ENCODE results near the gene LTK. TPM values are rescaled to one million over a fixed set of nuclear protein-coding genes. Genes with fewer than 3 reads are reported as not detected.
A peak's percentile ranks its signal among the peaks of the same experiment; 100 is the strongest.

LTK gene
- total RNA-seq, 2 donors from 2014 or later = 6.9 to 8.2 TPM

GRCh38 chr15:41483115-41483514 is 30.5 kb downstream of the LTK start:
- Histone ChIP-seq H3K9me3 (no peaks in the 10 kb centered on the region), H3K9ac (ENCODE audit: low read depth in 2 of 2, low read length in 2 of 2) (peak overlapping the region; percentile 13 to 57), H3K36me3 (peaks cover 6% of the 10 kb centered on the region), H3K4me3 (no peak overlapping the region), H3K27ac (peak overlapping the region; percentile 66), H3K27me3 (no peaks in the 10 kb centered on the region), H3K4me1 (no peaks in the 10 kb centered on the region)
- no peak for TF ChIP-seq CTCF (IDR thresholded peaks at IDR 0.05)
- intact Hi-C loops (cut with DNase I) = no loop called here
- DNase-seq = no peak

DNA sequence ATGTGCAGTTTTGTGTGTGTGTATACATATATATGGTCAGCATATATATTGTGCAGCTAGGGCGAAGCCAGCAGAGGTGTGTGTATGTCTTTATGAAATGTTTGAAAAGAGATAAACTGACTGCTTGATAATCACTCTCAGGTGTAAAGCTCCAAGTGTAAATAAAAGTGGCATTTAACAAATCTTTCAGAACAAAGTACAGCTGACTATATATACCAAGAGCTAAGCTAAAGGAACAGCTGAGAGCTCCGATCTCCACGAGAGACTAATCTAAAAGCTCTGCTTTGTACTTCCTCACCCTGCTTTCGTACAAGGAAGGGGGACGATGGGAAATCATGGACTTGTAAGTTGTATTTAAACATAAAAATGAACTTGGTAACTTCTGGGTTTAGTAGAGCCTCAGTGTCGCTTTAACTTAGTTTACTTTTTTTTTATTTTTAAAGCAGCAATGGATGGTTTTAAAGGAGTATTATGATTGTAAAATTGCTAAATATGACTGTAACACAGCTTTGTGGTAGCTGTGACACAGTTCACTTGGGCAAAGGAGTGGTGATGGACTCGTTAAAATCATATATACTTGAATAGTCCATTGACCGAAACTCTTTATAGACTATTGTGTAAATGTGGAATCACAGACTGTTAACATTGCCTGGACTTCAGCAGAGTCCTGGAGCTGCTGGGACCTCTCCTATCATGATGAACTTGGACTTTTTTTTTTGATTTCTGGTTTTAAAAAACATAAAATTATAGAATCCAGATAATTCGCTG is 31.3 kb downstream of the LTK start:
- TF ChIP-seq CTCF (IDR thresholded peaks at IDR 0.05) = no peak
- Histone ChIP-seq H3K27ac (peak overlapping the region; percentile 66), H3K27me3 (no peaks in the 10 kb centered on the region), H3K36me3 (peaks cover 6% of the 10 kb centered on the region), H3K4me1 (no peaks in the 10 kb centered on the region), H3K4me3 (no peak overlapping the region), H3K9me3 (no peaks in the 10 kb centered on the region), H3K9ac (ENCODE audit: low read depth in 2 of 2, low read length in 2 of 2) (peak overlapping the region in 1 of 2 donors; percentile 57)
- intact Hi-C loops (cut with DNase I) = no loop called here
- DNase-seq = no peak

GRCh38 chr15:41480396-41481140 is 33.1 kb downstream of the LTK start:
- H3K4me3 ChIP-seq = no peak overlapping the region
- no peak for DNase-seq
- H3K36me3 ChIP-seq = peaks cover 6% of the 10 kb centered on the region
- H3K27me3 ChIP-seq = no peaks in the 10 kb centered on the region
- intact Hi-C loops (cut with DNase I) = no loop called here
- H3K4me1 ChIP-seq = no peaks in the 10 kb centered on the region
- no peak overlapping the region for H3K27ac ChIP-seq
- H3K9me3 ChIP-seq = no peaks in the 10 kb centered on the region
- H3K9ac ChIP-seq (ENCODE audit: low read depth in 2 of 2, low read length in 2 of 2) = no peak overlapping the region
- no peak for TF ChIP-seq CTCF (IDR thresholded peaks at IDR 0.05)

DNA sequence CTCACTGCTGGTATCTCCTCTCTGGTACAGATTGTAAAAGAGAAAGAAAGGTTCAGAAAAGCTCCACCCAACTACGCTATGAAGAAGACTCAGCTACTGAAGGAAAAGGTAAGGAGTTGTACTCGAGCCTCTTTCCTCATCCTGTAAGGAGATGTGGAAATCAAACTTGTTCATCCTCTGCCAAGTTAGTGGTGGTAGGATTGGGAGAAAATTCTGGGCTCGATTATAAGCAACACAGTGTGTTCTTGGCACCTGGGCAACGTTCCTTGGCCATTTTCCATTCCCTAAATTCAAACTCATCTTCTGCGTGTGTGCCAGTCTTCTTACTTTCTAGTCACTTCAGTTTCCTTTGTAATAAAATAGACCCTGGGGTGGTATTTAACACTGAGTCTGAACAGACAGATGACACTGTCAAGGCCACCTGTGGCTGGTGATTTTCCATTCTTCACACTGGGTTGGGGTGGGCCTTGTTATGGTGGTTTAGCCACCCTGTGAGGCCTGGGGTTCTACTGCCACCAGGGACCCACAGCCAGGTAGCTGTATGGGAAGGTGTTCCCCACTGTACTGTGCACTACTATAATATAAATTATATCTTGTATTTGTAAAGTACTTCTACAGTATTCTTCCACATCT is 37.1 kb downstream of the LTK start:
- H3K27me3 ChIP-seq = no peaks in the 10 kb centered on the region
- no peak for DNase-seq
- no peak overlapping the region for H3K9ac ChIP-seq (ENCODE audit: low read depth in 2 of 2, low read length in 2 of 2)
- intact Hi-C loops (cut with DNase I) = no loop called here
- no peak overlapping the region for H3K27ac ChIP-seq
- H3K4me1 ChIP-seq = peaks cover 2% of the 10 kb centered on the region
- H3K4me3 ChIP-seq = no peak overlapping the region
- no peak for TF ChIP-seq CTCF (IDR thresholded peaks at IDR 0.05)
- H3K9me3 ChIP-seq = no peaks in the 10 kb centered on the region
- H3K36me3 ChIP-seq = peaks cover 6% of the 10 kb centered on the region

DNA sequence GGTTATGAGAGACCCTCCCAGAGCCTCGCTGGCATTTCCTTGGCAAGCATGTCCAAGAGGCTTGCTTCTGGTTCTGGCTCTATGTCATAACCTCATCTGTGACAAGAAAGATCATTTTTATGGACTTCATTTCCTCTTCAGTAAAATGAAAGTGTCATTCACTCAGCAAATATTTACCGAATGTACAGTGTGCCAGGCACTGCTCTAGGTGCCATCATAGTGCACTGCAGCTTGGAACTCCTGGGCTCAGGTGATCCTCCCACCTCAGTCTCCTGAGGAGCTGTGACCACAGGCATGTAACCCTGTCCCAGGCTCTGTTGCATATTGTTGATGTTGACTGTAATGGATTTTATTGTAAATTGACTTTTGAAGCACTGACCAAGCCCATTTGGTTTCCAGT is 38.7 kb downstream of the LTK start:
- Histone ChIP-seq H3K27ac (peak overlapping the region; percentile 87), H3K27me3 (no peaks in the 10 kb centered on the region), H3K9me3 (no peaks in the 10 kb centered on the region), H3K4me3 (no peak overlapping the region), H3K9ac (ENCODE audit: low read depth in 2 of 2, low read length in 2 of 2) (peak overlapping the region in 1 of 2 donors; percentile 64), H3K36me3 (peaks cover 5% of the 10 kb centered on the region), H3K4me1 (peaks cover 2% of the 10 kb centered on the region)
- TF ChIP-seq CTCF (IDR thresholded peaks at IDR 0.05) = no peak
- intact Hi-C loops (cut with DNase I) = loop anchor here (5.0 kb wide), 1 partner anchor 37 kb away; the partner anchor contains the start of gene LTK
- DNase-seq = peak; percentile 63

Measured in colonic mucosa (tissue), 4 donors.